HG02678 (cell line): ENCODE results near the gene HS6ST1.

Experiments used
- ATAC-seq: cut with Tn5 transposase; IDR thresholded peaks from one replicate; pipeline ENCODE4 v1.9.1; 2021; ENCODE audit warnings: mild to moderate bottlenecking, moderate library complexity; ENCODE audit not compliant: unreplicated experiment

HS6ST1 gene

DNA sequence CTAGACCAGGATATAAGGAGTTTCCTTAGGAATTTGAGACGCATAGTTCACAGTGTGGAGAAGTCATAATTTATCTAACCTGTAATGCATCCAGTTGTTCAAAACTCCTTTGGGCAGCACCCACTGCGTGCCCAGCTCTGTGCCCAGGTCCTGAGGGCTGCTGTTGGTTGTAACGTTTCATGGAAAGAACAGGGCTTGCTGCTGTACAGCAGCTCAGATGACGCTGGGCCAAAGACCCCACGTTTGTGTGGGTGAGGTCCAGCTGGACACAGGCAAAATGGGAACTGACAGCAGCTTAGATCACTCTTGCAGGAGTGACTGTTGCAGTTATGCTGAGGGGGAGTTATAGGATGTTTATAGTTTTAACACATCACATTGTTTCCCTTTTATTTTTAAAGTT lies 30.0 kb upstream of the HS6ST1 start:
- ATAC-seq: no peak

DNA sequence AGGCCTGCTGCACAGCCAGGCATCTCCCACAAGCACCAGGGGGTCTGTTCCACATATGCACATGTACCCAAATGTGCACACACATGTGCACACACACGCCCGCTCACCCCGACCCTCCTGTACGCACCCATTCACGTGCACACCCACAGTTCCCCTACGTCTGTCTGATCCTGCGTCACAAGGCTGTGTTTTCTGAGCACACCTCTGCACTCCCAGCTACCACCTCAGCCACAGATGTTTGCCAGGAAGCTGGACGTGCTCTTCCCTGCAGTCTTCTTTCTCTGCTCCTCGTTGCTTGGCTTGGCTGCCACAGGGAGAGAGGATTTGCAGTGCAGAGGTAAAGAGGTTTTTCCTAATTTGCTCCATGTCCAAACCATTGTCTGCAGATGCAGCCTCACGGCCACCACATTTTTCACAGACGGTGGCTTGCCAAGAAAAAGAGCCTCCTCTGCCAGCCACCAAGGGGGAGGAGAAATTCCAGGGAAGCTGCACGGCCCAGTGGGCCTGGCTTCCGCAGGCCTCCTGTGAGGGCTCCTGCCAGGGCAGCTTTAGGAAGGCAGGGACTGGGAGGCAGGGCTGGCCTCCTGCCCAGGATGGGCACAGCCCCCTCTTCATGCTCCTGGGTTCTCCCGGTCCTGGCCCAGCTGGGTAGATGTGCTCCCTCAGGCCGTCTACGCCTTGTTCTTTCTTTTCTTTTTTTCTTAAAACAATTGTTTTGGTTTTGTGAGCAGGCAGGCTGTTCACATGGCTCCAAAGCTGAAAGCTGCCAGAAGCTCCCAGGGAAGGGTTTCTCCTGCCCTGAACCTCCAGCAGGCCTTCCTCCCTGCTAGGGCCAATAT lies 29.3 kb upstream of the HS6ST1 start:
- ATAC-seq: no peak

DNA sequence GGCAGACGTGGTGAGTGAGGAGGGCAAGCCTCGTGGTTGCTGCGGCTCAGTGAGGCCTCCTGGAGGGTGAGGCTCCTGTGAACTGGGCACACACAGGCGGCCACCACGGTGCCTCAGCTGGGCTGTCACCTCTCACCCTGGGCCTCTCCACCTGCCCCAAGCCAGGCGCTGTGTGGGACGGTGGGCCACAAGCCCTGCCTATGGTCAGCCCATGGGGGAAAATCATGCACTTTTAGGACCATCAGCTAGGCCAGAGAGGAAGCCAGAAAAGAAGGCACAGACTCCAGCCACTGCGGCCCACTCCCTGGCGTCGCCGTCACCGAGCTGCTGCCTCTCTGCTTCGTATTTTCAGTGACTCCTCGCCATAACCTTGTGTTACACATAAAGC lies 28.5 kb upstream of the HS6ST1 start:
- no peak for ATAC-seq

DNA sequence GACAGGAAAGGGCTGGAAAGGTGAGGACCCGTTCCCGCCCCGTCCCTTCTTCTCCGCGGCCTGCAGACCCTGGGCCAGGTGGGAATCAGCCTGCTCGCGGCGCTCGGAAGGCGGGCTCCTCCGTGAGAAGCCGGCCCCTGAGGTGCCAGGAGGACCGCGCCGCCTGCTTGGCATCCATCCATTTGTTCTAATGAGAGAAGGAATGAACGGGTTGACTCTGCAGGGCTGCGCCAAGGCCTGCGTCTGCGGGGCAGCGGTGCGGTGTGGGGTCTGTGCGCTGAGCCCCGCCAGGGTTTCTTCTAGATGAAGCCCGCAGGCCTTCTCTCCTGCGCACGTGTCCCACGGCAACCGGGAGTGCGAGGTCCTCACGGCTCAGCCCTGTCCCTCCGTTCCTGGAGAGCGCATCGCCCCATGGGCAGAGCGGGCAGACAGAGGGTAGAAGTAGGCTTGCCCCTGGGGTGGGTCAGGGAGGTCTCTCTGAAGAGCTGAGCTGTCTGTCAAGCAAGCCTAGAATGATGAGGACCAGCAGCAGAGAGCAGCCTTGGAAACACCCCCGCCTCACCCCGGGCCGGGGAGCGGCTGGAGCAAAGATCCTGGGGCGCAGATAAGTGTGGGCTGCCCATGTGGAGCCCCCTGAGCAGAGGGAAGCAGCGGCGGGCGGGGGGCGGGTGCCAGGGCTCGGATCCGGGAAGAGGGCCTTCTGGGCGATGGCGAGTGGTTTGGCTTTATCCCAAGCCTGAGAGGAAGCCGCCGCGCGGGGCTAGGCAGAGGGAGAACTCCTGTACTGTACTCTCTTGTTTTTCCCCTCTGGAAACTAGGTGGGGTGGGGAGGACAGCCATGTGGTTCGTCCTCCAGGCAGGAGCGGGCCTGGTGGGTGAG lies 27.9 kb upstream of the HS6ST1 start:
- ATAC-seq: no peak

DNA sequence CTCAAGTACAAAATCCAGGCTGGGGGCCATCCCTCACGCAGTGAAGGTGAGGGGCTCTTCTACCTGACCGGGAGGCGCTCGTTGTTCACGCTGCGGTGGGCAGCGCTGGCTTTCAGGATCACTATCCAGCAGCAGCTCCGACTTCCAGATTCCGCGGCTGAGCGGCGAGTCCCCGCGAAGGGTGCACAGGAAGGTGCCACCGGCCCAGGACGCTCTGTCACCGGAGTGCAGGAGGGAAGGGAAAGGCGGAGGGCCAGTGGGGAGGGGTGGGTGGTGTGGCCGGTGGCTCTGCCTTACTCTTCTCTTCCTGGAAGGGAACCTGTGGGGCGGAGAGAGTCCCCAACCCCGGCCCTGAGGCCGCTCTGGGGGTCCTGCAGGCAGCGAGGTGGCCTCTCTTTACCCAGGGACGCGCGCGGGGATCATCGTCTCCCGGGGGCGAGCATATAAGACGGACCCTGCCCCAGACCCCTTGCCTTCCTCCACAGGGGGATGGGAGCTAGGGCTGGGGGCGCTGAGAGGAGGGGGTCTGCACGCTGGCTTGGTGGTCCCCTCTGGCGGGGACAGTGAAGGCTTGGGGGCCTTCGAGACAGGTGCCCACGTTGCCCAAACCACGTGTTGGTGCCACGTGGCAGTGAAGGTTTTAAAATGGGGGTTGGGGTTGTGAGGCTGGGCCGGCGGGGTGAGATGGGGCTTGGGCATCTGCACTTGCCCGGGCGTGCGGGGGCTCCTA lies 26.9 kb upstream of the HS6ST1 start:
- no peak for ATAC-seq

DNA sequence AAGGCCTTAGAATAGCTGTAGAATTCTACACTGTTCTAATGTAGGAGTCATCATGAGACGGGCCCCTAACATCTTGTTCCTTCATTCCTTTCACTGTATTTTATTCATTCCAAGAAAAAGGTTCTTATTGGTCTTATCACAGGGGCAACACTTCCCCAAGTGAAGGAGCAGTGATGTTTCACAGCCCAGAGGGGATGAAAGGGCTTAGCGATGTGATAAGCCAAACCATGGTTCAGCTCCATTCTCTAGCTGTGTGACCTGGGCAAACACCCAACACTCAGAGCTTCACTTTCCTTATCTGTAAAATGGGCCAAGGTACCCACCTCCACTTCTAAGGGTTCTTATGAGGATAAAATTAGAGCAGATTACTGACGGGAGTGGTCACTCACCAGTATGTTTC lies 25.4 kb upstream of the HS6ST1 start:
- no peak for ATAC-seq

DNA sequence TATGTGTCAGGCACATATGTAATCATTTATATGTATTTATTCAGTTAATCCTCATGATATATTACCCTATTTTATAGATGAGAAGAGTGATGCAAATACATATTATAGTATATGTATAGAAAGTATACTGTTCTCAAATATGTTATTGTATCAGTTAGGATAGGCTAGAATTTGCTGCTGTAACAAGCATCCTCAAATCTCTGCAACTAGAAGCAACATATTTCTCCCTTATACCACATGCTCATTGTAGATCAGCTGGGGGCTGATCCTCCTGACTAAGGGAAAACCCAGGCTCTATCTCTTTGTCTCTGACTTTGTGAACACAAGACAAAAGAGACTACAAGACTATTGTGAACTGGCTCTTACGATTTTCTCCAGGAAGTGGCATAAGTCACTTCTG lies 24.8 kb upstream of the HS6ST1 start:
- ATAC-seq: no peak

DNA sequence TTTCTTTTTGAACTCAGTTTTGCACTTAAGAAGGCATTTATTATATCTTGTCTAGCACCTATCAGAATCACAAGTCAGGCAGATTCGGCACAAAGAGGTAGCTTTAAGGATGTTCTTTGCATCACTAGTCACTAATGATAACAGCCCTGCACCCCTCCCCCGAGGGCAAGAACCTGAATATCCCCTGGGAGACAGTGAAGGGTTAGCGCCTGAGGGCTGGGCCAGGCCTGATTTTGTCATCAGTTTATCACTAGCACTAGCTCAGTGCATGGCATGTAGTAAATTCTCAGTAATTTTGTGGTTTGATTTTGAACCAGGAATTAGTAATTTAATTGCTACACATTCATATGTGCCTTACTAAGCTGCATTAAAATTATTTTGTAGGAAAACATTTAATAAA lies 23.9 kb upstream of the HS6ST1 start:
- no peak for ATAC-seq

DNA sequence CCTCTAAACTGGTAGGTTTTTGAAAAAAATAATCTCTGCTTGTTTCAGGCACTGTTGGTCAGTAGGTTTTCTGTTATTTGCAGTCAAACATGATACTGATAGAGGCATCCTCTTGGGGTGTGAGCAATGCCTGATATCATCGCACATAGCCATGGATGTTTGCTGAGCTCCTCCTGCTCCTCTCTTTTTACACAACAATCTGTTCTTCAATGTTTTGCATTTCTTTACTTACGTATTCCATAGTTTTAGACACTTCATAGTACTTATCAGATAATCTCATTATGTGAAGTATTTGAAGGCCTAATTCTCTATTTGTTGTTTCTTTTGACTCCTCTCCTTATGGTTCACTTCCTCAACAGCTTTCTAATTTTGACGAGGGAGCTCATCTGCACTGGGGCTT lies 23.0 kb upstream of the HS6ST1 start:
- ATAC-seq: no peak

DNA sequence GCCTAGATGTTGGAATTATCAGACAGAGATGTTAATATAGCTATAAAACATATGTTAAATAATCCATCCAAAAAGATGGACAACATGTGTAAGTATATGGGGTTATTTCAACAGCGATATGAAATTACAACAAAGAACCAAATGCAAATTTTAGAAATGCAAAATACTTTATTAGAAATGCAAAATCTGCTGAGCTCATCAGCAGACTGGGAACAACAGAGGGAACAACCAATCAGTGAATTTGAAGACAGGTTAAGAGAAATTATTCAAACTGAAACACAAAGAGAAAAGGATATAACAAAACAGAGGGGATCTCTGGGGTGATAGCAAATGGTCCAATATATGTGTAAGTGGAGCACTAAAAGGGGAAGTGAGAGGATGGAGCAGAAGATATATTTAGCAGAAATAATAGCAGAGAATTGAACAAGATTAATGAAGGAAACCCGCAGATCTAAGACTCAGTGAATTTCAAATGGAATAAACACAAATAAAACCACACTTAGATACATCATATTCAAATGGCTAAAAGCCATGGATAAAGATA lies 13.5 kb upstream of the HS6ST1 start:
- no peak for ATAC-seq

DNA sequence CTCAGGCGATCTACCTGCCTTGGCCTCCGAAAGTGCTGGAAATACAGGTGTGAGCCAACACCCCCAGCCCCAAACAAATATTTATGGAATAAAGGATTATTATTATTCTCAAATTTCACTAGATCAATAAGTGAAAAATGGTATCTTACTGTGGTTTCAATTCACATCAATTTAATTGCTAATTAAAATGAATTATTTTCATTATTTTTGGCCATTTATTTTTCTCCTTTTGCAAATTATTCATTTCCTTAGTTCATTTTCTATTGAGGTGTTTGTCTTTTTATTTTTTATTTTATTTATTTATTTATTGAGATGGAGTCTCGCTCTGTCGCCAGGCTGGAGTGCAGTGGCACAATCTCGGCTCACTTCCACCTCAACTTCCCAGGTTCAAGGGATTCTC lies 11.9 kb upstream of the HS6ST1 start:
- ATAC-seq: no peak

DNA sequence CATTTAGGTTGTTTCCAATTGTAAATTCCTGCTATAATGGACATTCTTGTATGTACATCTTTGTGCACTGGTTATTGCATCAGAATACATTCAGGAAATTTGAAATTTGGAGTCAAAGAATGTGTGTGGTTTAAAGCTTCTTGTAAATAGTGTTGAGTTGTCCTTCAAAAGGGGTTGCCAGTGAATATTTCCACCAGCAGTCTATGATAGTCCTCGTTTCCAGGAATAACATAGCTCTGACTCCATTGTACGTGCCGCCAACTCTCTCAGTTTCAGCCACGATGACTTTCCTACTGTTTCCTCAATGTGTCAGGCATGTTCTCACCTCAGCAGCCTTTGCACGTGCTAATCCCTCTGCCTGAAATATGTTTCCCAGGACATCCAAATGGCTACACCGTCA lies 10.9 kb upstream of the HS6ST1 start:
- ATAC-seq: no peak

DNA sequence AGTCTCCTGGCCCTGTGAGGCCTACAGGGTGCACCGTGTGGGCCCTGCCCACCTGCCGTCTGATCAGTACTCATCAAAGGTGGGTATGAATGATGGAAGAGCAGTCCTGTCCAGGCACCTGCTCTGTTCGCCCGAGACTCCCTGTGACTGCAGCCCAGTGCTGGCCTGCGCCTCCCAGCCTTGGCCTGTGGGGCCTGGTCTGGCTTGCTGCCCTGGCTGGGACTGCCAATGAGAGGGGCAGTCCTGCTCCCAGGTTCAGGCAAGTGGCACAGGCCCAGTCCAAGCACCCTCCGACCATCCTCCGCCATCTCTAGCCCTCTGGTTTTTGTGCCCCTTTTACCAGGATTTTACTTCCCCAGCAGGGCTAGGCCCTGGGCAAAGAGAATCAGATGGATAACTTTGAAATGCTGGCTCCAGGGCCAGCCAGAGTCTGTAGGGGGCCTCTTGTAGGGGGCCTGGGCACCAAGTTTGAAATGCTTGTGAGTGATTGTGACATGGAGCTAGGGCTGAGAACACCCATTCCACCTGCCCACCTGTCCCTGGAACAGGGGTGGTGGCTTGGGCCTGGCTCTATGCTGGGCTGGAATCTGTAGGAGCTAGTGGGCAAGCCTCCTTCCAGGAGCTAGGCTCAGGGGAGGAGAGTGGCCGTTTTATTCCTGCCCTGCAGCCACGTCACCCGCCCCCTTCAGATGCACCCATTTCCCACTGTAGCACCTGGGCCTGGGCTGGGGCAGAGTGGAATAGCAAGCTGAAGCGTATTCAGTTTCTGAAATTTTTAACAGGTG lies 8.7 kb upstream of the HS6ST1 start:
- ATAC-seq: no peak

DNA sequence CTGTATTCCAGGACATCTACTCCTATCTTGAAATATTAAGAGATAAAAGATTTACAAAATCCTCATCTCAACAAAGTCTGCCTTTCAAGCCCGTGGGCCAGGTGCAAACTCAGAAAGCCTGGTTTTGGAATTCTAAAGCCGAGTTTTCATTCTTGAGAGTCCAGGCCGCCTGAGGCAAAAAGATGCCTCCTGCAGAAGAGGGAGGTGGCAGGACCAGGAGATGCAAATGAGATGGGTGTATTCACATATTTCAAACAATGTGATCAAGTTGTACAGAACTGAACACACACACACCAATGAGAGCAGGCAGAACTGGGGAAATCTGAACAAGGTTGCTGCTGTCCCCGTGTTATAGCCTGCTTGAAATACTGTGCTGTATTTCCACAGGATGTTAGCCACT lies 7.7 kb upstream of the HS6ST1 start:
- no peak for ATAC-seq

DNA sequence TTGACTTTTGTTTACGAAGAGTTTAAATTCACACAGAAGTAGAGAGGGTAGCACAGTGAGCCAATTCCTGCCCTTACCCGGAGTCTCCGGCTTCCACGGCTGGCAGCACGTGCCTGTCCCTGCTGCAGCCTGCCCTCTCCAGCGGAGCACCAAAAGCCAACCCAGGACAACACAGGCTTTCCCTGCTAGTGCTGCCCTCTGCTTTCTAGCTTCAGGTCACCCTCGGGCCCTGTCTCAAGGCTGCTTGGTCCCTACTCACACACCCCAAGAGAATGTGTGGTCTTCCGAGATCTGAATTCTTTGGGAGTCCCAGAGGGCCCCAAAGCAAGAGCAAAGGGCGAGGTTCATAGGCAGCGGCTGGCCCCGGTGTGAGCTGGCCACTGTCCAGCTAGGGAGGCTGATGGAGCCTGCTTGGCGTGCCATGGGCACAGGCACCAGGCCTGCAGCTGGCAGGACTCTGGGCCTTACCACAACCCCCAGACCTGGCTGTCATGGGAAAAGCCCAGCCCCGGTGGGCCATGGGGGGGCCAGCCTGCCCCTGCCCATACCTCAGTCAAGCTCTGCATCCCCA lies 7.0 kb upstream of the HS6ST1 start:
- ATAC-seq: no peak

DNA sequence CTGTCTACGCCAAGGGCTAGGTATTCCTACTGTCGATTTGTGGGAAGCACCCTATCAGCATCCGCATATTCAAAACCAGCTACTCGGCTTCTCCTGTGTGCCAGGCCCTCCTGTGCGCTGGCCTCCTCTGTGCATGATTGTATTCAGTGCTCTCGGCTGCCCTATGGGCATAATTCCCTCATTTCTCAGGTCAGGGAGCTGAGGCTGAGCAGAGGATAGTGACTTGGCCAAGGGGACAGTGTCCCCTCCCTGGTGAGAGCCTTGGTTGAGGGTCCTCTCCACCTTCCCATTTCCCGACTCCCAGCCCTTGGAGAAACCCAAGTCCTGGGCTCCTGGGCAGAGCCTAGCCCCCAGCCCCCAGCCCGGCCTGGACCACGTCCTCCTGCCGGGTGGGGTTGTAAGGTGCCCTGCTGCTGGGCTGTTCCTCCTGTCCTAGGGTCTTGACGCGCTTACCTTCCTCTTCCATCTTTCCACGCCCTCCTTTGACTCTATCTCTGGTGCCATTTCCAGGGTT lies 6.3 kb upstream of the HS6ST1 start:
- ATAC-seq: no peak

DNA sequence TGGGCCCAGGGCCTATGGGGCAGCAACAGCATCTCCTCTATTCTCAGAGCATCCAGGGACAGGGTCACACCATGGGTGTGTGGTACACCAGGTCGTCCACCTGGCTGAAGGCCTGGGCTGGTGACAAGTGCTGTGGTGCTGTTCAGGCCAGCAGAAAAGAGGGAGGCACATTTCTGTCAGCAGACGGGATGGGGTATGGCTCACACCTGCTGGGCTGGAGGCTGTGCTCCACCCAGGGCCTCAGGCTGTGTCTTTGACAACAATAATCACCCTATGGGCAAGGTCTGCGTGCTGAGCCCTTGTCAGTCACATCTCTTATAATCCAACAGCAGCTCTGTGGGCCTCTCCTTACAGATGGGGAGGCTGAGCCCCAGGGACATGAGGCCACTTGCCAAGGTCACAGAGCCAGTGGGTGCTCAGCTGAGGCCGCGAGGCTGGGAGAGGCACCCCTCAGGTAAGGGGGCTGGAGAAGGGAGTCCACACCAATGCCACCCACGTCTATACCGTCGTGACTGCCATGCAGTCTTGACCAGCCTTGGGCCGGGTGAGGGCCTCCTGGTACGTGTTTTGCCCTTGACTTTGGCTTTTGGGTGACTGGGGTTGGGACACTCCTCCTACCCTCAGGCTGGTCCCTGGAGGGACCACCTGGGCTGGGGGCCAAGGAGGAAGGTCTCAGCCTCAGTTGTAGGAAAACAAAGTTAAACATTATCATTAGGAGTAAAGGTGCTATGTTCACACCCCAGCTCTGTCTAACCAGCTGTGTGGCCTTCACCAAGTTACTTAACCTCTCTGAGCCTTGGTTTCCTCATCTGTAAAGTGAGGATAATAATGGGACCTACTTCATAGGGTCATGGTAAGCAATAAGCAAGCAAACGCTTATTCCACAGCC lies 5.6 kb upstream of the HS6ST1 start:
- ATAC-seq: no peak

DNA sequence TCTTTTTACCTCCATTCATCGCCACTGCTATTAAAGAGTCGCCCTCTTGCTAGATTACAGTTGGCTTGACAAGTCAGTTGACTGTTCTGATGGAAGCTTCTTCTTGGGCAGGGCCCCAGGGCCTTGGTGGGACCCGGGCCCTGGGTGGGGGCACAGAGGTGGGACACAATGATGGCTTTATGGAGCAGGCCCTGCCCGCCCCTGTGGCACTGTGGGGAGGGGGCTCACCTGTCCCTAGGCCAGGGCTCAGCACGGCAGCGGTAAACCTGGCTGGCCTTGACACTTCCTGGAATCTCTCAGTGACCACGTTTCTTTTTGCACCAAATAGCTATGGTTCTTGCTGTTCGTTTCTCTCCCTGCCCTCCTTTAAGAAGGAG lies 4.9 kb upstream of the HS6ST1 start:
- ATAC-seq: no peak
